HepG2 (cell line): ENCODE measurements around the gene AANAT. TPM values are rescaled to one million over a fixed set of nuclear protein-coding genes. Genes with fewer than 3 reads are reported as not detected.

ENCODE experiments used
- AGO1 ChIP-seq: fragments of 200-400 bp; formaldehyde crosslinking; IDR thresholded peaks from 2 replicates; pipeline ENCODE4 v1.6.1; 2017; ENCODE audit warnings: mild to moderate bottlenecking, low read depth, low read length, moderate library complexity; ENCODE audit not compliant: poor library complexity, severe bottlenecking
- FOSL1 ChIP-seq: sonication (generic); formaldehyde crosslinking; IDR thresholded peaks from 2 replicates; pipeline ENCODE4 v1.9.0; 2021; ENCODE audit warnings: missing genetic modification reagents, borderline replicate concordance
- GABPB1 ChIP-seq: IDR thresholded peaks from 2 replicates; pipeline ENCODE4 v1.6.1; 2016; ENCODE audit warnings: mild to moderate bottlenecking, missing genetic modification reagents, moderate library complexity, missing compliant biosample characterization
- GATA4 ChIP-seq: sonication (generic); IDR thresholded peaks from 2 replicates; pipeline ENCODE4 v1.6.1; 2016; ENCODE audit warnings: antibody characterized with exemption, low read depth, borderline replicate concordance
- GFI1 ChIP-seq: sonication (generic); formaldehyde crosslinking; IDR thresholded peaks from 2 replicates; pipeline ENCODE4 v1.5.0; 2020; ENCODE audit warnings: missing genetic modification reagents, mild to moderate bottlenecking, borderline replicate concordance
- ISX ChIP-seq: sonication (generic); formaldehyde crosslinking; conservative IDR thresholded peaks from 2 replicates; pipeline ENCODE4 v1.5.0; 2020; ENCODE audit warnings: missing genetic modification reagents
- JDP2 ChIP-seq: sonication (generic); formaldehyde crosslinking; IDR thresholded peaks from 2 replicates; pipeline ENCODE4 v1.8.1; 2022; ENCODE audit warnings: missing genetic modification reagents, borderline replicate concordance
- PHF8 ChIP-seq: sonication (generic); formaldehyde crosslinking; IDR thresholded peaks from 2 replicates; pipeline ENCODE4 v1.5.0; 2020; ENCODE audit warnings: missing genetic modification reagents
- POLR2AphosphoS2 ChIP-seq: IDR thresholded peaks from 2 replicates; pipeline ENCODE4 v1.6.1; 2011; ENCODE audit warnings: low read depth, low read length, improper control_type of control experiment
- SP4 ChIP-seq: sonication (generic); formaldehyde crosslinking; IDR thresholded peaks from 2 replicates; pipeline ENCODE4 v1.8.1; 2023; ENCODE audit warnings: mild to moderate bottlenecking, missing genetic modification reagents
- SYNCRIP ChIP-seq: fragments of 200-400 bp; formaldehyde crosslinking; IDR thresholded peaks from 2 replicates; pipeline ENCODE4 v1.6.1; 2018; ENCODE audit warnings: mild to moderate bottlenecking, low read depth, low read length; ENCODE audit not compliant: insufficient read depth
- TP53 ChIP-seq: sonication (generic); formaldehyde crosslinking; conservative IDR thresholded peaks from 2 replicates; pipeline ENCODE4 v1.4.0; 2020; ENCODE audit warnings: missing genetic modification reagents
- ZBTB14 ChIP-seq: sonication (generic); formaldehyde crosslinking; IDR thresholded peaks from 2 replicates; pipeline ENCODE4 v1.4.0; 2020; ENCODE audit warnings: missing genetic modification reagents
- ZBTB38 ChIP-seq: sonication (generic); formaldehyde crosslinking; IDR thresholded peaks from 2 replicates; pipeline ENCODE4 v1.5.1; 2020; ENCODE audit warnings: mild to moderate bottlenecking, missing genetic modification reagents
- ZC3H13 ChIP-seq: sonication (generic); formaldehyde crosslinking; IDR thresholded peaks from 2 replicates; pipeline ENCODE4 v1.8.1; 2023; ENCODE audit warnings: mild to moderate bottlenecking, missing genetic modification reagents, moderate library complexity
- ZFYVE20 ChIP-seq: sonication (generic); formaldehyde crosslinking; IDR thresholded peaks from 2 replicates; pipeline ENCODE4 v1.8.0; 2023; ENCODE audit warnings: low read depth, mild to moderate bottlenecking, moderate library complexity, missing genetic modification reagents, borderline replicate concordance
- ZKSCAN8 ChIP-seq: IDR thresholded peaks from 2 replicates; pipeline ENCODE4 v1.6.1; 2016; ENCODE audit warnings: borderline replicate concordance, missing genetic modification reagents, missing compliant biosample characterization
- ZNF207 ChIP-seq: fragments of 450-650 bp; IDR thresholded peaks from 2 replicates; pipeline ENCODE4 v1.6.1; 2016; ENCODE audit warnings: antibody characterized with exemption, borderline replicate concordance
- ZNF235 ChIP-seq: sonication (generic); formaldehyde crosslinking; IDR thresholded peaks from 2 replicates; pipeline ENCODE4 v1.8.1; 2023; ENCODE audit warnings: mild to moderate bottlenecking, missing genetic modification reagents, borderline replicate concordance
- ZNF264 ChIP-seq: sonication (generic); formaldehyde crosslinking; IDR thresholded peaks from 2 replicates; pipeline ENCODE4 v1.4.0; 2020; ENCODE audit warnings: missing genetic modification reagents
- ZNF317 ChIP-seq: sonication (generic); formaldehyde crosslinking; IDR thresholded peaks from 2 replicates; pipeline ENCODE4 v1.5.0; 2020; ENCODE audit warnings: mild to moderate bottlenecking, missing genetic modification reagents
- ZNF562 ChIP-seq: sonication (generic); formaldehyde crosslinking; IDR thresholded peaks from 2 replicates; pipeline ENCODE4 v1.8.0; 2022; ENCODE audit warnings: missing genetic modification reagents, borderline replicate concordance
- ZNF782 ChIP-seq: sonication (generic); formaldehyde crosslinking; IDR thresholded peaks from 2 replicates; pipeline ENCODE4 v1.4.0; 2020; ENCODE audit warnings: missing genetic modification reagents, mild to moderate bottlenecking, borderline replicate concordance
- polyA plus RNA-seq, 8 experiments: library from polyadenylated mRNA; depleted of rRNA in 3 of 8; stranded (reverse) in 7 of 8; unstranded in 1 of 8; fragments of >200 nt; fragmentation: Illumina TruSeq in 4 of 8; extraction: Trizol in 4 of 8; gene quantifications; 2 replicates each; pipeline versions ENCODE4 v1.2.1 to v1.2.3, GENCODE V29; 2011 to 2016; ENCODE audit warnings: low read depth in 4 of 8, missing spikeins in 1 of 8, mixed read lengths in 1 of 8; ENCODE audit not compliant: insufficient read depth in 1 of 8
- total RNA-seq, 5 experiments: library from RNA; depleted of rRNA; stranded (reverse); fragments of >200 nt; fragmentation: Illumina TruSeq; extraction: Trizol; gene quantifications; 2 replicates each; pipeline ENCODE4 v1.2.3, GENCODE V29; 2016; ENCODE audit warnings: low read depth in 1 of 5
- TF ChIP-seq, protein P1 (sequence below): sonication (generic); formaldehyde crosslinking; IDR thresholded peaks from 2 replicates; pipeline ENCODE4 v1.8.1; 2022; ENCODE audit warnings: low read depth, mild to moderate bottlenecking, missing genetic modification reagents
- TF ChIP-seq, protein P2 (sequence below): IDR thresholded peaks from 2 replicates; pipeline ENCODE4 v1.6.1; 2016

Gene AANAT
- total and polyA plus RNA-seq, 2 of the 13 experiments (the other 11 are each of a cell fraction or from before 2014, with no cell fraction given) = 0.07 TPM; not detected in 1

DNA sequence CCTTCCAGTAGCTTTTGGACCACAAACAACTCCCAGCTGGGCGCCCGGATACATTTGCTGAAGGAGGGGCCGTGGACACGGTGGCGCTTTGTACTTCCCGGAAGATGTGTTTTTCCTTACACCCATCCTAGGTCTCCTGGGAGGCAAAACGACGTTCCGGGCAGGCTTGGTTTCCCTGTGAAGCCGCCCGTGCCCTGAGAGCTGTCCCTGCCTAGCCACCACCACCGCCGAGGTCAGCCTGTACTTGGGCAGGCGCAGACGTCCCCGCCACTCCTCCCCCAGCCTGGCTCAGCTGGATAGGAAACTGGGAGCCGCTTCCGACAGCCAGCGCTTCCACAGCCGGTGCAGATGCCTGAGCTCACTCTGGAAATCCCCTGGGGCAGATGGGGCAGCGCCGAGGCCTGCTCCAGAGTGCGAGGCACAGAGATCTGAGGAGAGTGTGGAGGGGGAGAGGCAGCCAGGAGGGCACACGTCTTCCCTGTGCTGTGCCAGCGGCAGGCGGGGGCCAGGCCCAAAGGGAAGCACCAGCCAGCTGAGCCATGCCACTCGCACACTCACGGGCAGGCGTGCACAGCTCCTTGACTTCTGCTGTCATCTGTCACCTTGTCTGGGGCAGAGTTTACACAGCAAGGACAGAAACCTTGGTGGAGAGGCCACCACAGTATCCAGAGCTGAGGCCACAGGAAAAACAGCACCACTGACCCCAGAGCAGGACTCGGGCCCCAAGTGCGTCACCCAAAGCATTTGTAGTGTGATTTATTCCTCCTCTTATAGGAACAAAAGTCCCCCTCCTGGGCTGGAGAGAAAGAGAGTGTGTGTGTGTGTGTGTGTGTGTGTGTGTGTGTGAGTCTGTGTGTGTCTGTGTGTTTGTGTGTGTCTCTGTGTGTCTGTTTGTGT lies 30.8 kb downstream of the AANAT start (continued):
- TF ChIP-seq ZNF207 (no peak), AGO1 (no peak), ZNF782 (CRISPR knock-in tag) (peak; percentile 87), ZC3H13 (no peak), ZKSCAN8 (CRISPR knock-in tag) (no peak; the same call in 1 of the 2 replicates), GATA4 (no peak), TP53 (CRISPR knock-in tag) (0 out of 2 replicates have a peak, but pooled peaks have one; percentile 23), GABPB1 (CRISPR knock-in tag) (peak; percentile 73; the same call in 1 of the 2 replicates), SP4 (no peak; the same call in 1 of the 2 replicates), JDP2 (CRISPR knock-in tag) (no peak), FOSL1 (CRISPR knock-in tag) (no peak), ZNF317 (CRISPR knock-in tag) (peak; percentile 73; the same call in 1 of the 2 replicates), ZBTB38 (CRISPR knock-in tag) (peak; percentile 88), ZBTB14 (CRISPR knock-in tag) (no peak), PHF8 (no peak), ZNF235 (no peak), SYNCRIP (no peak), ZFYVE20 (no peak), GFI1 (CRISPR knock-in tag) (no peak), ISX (CRISPR knock-in tag) (no peak), POLR2AphosphoS2 (no peak), ZNF264 (CRISPR knock-in tag) (no peak), ZNF562 (CRISPR knock-in tag) (no peak)
- TF ChIP-seq, protein P1, sequence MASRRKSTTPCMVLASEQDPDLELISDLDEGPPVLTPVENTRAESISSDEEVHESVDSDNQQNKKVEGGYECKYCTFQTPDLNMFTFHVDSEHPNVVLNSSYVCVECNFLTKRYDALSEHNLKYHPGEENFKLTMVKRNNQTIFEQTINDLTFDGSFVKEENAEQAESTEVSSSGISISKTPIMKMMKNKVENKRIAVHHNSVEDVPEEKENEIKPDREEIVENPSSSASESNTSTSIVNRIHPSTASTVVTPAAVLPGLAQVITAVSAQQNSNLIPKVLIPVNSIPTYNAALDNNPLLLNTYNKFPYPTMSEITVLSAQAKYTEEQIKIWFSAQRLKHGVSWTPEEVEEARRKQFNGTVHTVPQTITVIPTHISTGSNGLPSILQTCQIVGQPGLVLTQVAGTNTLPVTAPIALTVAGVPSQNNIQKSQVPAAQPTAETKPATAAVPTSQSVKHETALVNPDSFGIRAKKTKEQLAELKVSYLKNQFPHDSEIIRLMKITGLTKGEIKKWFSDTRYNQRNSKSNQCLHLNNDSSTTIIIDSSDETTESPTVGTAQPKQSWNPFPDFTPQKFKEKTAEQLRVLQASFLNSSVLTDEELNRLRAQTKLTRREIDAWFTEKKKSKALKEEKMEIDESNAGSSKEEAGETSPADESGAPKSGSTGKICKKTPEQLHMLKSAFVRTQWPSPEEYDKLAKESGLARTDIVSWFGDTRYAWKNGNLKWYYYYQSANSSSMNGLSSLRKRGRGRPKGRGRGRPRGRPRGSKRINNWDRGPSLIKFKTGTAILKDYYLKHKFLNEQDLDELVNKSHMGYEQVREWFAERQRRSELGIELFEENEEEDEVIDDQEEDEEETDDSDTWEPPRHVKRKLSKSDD (CRISPR knock-in tag) = no peak; the same call in 1 of the 2 replicates
- TF ChIP-seq, protein P2, sequence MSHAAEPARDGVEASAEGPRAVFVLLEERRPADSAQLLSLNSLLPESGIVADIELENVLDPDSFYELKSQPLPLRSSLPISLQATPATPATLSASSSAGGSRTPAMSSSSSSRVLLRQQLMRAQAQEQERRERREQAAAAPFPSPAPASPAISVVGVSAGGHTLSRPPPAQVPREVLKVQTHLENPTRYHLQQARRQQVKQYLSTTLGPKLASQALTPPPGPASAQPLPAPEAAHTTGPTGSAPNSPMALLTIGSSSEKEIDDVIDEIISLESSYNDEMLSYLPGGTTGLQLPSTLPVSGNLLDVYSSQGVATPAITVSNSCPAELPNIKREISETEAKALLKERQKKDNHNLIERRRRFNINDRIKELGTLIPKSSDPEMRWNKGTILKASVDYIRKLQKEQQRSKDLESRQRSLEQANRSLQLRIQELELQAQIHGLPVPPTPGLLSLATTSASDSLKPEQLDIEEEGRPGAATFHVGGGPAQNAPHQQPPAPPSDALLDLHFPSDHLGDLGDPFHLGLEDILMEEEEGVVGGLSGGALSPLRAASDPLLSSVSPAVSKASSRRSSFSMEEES (CRISPR knock-in tag) = 0 out of 2 replicates have a peak, but pooled peaks have one; percentile 50
